GM18868 (cell line): Measurements from ENCODE around the gene CCL14.
"Not testable (repeated sequence)": the region's sequence is repeated elsewhere in the genome, so short reads cannot be mapped to it uniquely, and the experiment has no call there.

ENCODE experiments used
- ATAC-seq: cut with Tn5 transposase; IDR thresholded peaks from one replicate; pipeline ENCODE4 v1.9.1; 2021; ENCODE audit warnings: mild to moderate bottlenecking, moderate library complexity; ENCODE audit not compliant: unreplicated experiment

Gene CCL14

GRCh38 chr17:35943537-35943936 lies 43.0 kb downstream of the CCL14 start, which contains the start of gene LYZL6:
Gene LYZL6, minus strand, starts transcription at chr17:35943713. Its CDS starts 4,357 bp downstream, at chr17:35939356.
- ATAC-seq, result no peak

DNA sequence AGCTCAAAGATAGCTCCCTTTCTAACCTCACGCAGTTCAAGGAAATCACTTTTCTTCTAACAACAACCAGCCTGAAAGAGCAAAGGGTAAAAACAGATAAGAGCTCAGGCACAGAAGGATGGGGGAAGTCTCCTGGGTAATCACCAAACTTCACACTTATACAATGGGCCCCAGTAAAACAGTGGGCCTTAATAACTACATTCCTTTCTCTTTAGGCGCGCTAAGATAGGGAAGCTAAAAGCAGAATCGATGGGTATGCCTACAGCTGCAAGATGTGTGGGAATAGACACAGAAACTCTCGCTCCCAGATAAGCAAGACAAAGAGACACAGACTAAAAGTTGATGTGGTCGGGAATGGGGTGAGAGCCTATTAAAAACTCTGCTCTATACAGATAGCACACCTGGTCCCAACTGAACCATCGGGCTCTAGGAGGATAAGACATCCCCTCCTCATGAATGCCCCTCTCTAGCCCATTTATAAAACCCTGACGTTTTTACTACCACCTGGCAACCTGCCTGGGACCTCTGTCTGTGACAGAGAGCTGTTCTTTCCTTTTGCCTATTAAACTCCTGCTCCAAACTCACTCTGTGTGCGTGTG lies 43.8 kb downstream of the CCL14 start:
- ATAC-seq, result no peak

DNA sequence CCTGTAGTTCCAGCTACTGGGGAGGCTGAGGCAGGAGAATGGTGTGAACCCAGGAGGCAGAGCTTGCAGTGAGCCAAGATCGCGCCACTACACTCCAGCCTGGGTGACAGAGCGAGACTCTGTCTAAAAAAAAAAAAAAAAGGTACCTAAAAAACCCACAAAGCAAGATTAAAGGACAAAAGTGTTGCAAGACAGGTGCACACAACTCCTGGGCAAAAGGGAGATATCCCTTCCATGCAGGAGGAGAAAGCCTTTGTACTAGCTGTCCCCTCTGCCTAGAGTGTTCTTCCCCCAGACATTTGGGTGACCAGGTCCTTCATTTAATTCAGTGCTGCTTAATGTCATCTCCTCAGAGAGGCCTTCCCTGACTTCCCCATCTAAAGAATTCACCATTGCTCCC lies 48.0 kb downstream of the CCL14 start:
- ATAC-seq, result not testable (repeated sequence)

GRCh38 chr17:35936063-35936462 lies 50.5 kb downstream of the CCL14 start:
- ATAC-seq, result no peak

DNA sequence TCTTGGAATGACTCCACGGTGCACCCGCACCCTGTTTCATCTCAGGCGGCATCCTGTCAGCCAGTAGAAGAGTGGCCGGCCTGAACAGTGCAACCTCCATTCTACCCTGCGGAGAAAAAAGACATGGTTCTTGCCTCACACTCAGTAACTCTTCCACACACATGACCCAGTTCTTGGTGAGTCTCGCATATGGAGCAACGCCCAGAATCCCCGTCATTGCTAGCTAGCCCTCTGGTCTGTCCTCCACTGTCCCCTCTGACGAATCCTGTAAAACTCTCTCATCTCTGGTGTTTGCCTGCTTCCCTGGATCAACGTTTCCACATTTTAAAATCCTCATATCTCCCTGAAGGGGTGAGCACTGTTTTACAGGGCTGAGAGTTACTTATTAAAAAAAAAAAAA lies 51.8 kb downstream of the CCL14 start:
- ATAC-seq, result no peak
